Measurements from ENCODE around the gene JUP. TPM values are rescaled to one million over a fixed set of nuclear protein-coding genes. Genes with fewer than 3 reads are reported as not detected.

The JUP gene
- total and polyA plus RNA-seq, 10 of the 15 experiments (the other 5 are each of a cell fraction or from before 2014, with no cell fraction given): 1.5 to 36.3 (median 11.6) TPM

GRCh38 chr17:41711669-41712400, 74.7 kb downstream of the JUP start, which contains the start of gene GAST (continued):
- TF ChIP-seq RCOR1 (conservative IDR thresholded peaks at IDR 0.05; ENCODE audit: low read depth, low read length): no peak

GRCh38 chr17:41710472-41711090, 75.9 kb downstream of the JUP start:
- POLR2A ChIA-PET: interaction anchor here (0.7 kb wide), 2 partner anchors 15 to 44 kb away, joined by 4 to 5 read pairs; no protein-coding TSS in a partner anchor
- Histone ChIP-seq H2AFZ (ENCODE audit: control insufficient read depth, low read depth, low read length) (no peak overlapping the region), H3K9ac (ENCODE audit: control insufficient read depth, insufficient read depth, low read length) (no peak overlapping the region), H3K9me3 (replicated peaks; ENCODE audit: control insufficient read depth, insufficient read depth, low read length) (no peaks in the 10 kb centered on the region), H3K4me3 (no peak overlapping the region), H4K20me1 (ENCODE audit: control insufficient read depth, insufficient read depth) (no peaks in the 10 kb centered on the region), H3K4me1 (ENCODE audit: control insufficient read depth, insufficient read depth, low read length) (no peaks in the 10 kb centered on the region), H3K4me2 (ENCODE audit: control insufficient read depth, insufficient read depth) (no peak overlapping the region), H3K27ac (ENCODE audit: control insufficient read depth, insufficient read depth) (no peak overlapping the region), H3K36me3 (ENCODE audit: control insufficient read depth in 2 of 2, insufficient read depth in 2 of 2, low read length in 1 of 2) (no peaks in the 10 kb centered on the region), H3K27me3 (replicated peaks in 1 of 2; ENCODE audit: control insufficient read depth in 2 of 2, insufficient read depth in 2 of 2, low read length in 1 of 2) (no peaks in the 10 kb centered on the region; a peak in 3 of 4 replicates), H3K79me2 (ENCODE audit: control insufficient read depth, insufficient read depth, low read length) (no peaks in the 10 kb centered on the region)
- TF ChIP-seq ZNF217 (IDR thresholded peaks at IDR 0.05): no peak
- TF ChIP-seq BMI1 (IDR thresholded peaks at IDR 0.05; ENCODE audit: borderline replicate concordance): 0 out of 2 replicates have a peak, but pooled peaks have one; percentile 21
- TF ChIP-seq RAD21 (IDR thresholded peaks at IDR 0.05; ENCODE audit: insufficient read depth, low read depth, low read length): no peak
- BruUV-seq (replicated peaks): no TSS peak
- in situ Hi-C loops (cut with MboI) (loop anchor here (5.0 kb wide), 1 partner anchor 52 kb away; no protein-coding TSS in a partner anchor), intact Hi-C loops (cut with micrococcal nuclease; ENCODE audit: unreplicated experiment) (no loop called here)
- SMC1A ChIA-PET (ENCODE audit: uncharacterized antibody, unreplicated experiment): no interaction called here
- RAD21 ChIA-PET (ENCODE audit: unreplicated experiment): no interaction called here
- ATAC-seq (no peak), DNase-seq (ENCODE audit: low read depth, low spot score) (no peak), FAIRE-seq (no peak)
- CTCF ChIA-PET: interaction anchor here (1.4 kb wide), 1 partner anchor 15 kb away, joined by 9 read pairs; no protein-coding TSS in a partner anchor
- 27% methylated on average over 8 of the region's 8 CpGs for WGBS (ENCODE audit: insufficient coverage, insufficient replicate concordance, low lambda C conversion rate, missing lambda C conversion rate)

All from GM12878 (cell line).